Liver (tissue), 9 donors: Measurements from ENCODE around the gene HDGFL3. TPM values are rescaled to one million over a fixed set of nuclear protein-coding genes. Genes with fewer than 3 reads are reported as not detected.
"Not testable (repeated sequence)": the region's sequence is repeated elsewhere in the genome, so short reads cannot be mapped to it uniquely, and the experiment has no call there.

Experiments
- DNase-seq: peaks from one replicate; pipeline ENCODE4 v3.0.0-alpha.2; 2017; ENCODE audit warnings: low spot score
- H3K27ac ChIP-seq, 2 donors: one replicate each; pipeline ENCODE4 v1.7.0; 2013; ENCODE audit warnings: inconsistent platforms in 2 of 2, low read length in 2 of 2, control low read depth in 1 of 2, low read depth in 1 of 2, mild to moderate bottlenecking in 1 of 2
- H3K27me3 ChIP-seq, 4 donors: one replicate each; pipeline versions ENCODE4 v1.6.1 to v1.7.0; 2013; ENCODE audit warnings: low read length in 3 of 4, inconsistent platforms in 1 of 4, mild to moderate bottlenecking in 1 of 4, moderate library complexity in 1 of 4; ENCODE audit not compliant: control insufficient read depth in 4 of 4, insufficient read depth in 4 of 4
- H3K36me3 ChIP-seq, 4 donors: one replicate each; pipeline versions ENCODE4 v1.6.1 to v1.7.0; 2013; ENCODE audit warnings: low read length in 3 of 4, mild to moderate bottlenecking in 3 of 4, low read depth in 1 of 4, moderate library complexity in 1 of 4; ENCODE audit not compliant: control insufficient read depth in 4 of 4, insufficient read depth in 3 of 4
- H3K4me1 ChIP-seq, 4 donors: one replicate each; pipeline versions ENCODE4 v1.6.1 to v1.7.0; 2013; ENCODE audit warnings: low read length in 3 of 4, mild to moderate bottlenecking in 3 of 4, moderate library complexity in 1 of 4; ENCODE audit not compliant: control insufficient read depth in 4 of 4, insufficient read depth in 4 of 4
- H3K4me3 ChIP-seq, 3 donors: one replicate each; pipeline versions ENCODE4 v1.6.1 to v1.7.0; 2013; ENCODE audit warnings: low read length in 3 of 3, control low read depth in 1 of 3, low read depth in 1 of 3, mild to moderate bottlenecking in 1 of 3
- H3K9ac ChIP-seq, 2 donors: one replicate each; pipeline ENCODE4 v1.7.0; 2013; ENCODE audit warnings: low read length in 2 of 2, mild to moderate bottlenecking in 2 of 2, moderate library complexity in 2 of 2, control low read depth in 1 of 2, low read depth in 1 of 2
- H3K9me3 ChIP-seq, 4 donors: one replicate each; pipeline versions ENCODE4 v1.6.1 to v1.7.0; 2013; ENCODE audit warnings: low read length in 3 of 4; ENCODE audit not compliant: control insufficient read depth in 4 of 4
- EGR1 ChIP-seq, 2 donors: IDR thresholded peaks; 2 replicates each; pipeline ENCODE4 v1.6.1; 2016 to 2018; ENCODE audit warnings: antibody characterized with exemption in 2 of 2, low read depth in 2 of 2
- FOXA1 ChIP-seq: IDR thresholded peaks from 2 replicates; pipeline ENCODE4 v1.6.1; 2016; ENCODE audit warnings: antibody characterized with exemption
- FOXA2 ChIP-seq: IDR thresholded peaks from 2 replicates; pipeline ENCODE4 v1.6.1; 2016; ENCODE audit warnings: antibody characterized with exemption
- GABPA ChIP-seq, 2 donors: IDR thresholded peaks in 1 of 2; conservative IDR thresholded peaks in 1 of 2; 2 replicates each; pipeline ENCODE4 v1.6.1; 2016; ENCODE audit warnings: antibody characterized with exemption in 2 of 2, mild to moderate bottlenecking in 1 of 2, moderate library complexity in 1 of 2
- HNF4A ChIP-seq, 2 donors: conservative IDR thresholded peaks; 2 replicates each; pipeline ENCODE4 v1.6.1; 2016; ENCODE audit warnings: antibody characterized with exemption in 2 of 2, mild to moderate bottlenecking in 2 of 2
- HNF4G ChIP-seq: IDR thresholded peaks from 2 replicates; pipeline ENCODE4 v1.6.1; 2016; ENCODE audit warnings: antibody characterized with exemption
- JUND ChIP-seq, 2 donors: IDR thresholded peaks; 2 replicates each; pipeline ENCODE4 v1.6.1; 2016; ENCODE audit warnings: antibody characterized with exemption in 2 of 2
- NR2F2 ChIP-seq: IDR thresholded peaks from 2 replicates; pipeline ENCODE4 v1.6.1; 2016; ENCODE audit warnings: antibody characterized with exemption
- RAD21 ChIP-seq, 2 donors: IDR thresholded peaks; 2 replicates each; pipeline ENCODE4 v1.6.1; 2016; ENCODE audit warnings: antibody characterized with exemption in 2 of 2, mild to moderate bottlenecking in 2 of 2
- RXRA ChIP-seq, 2 donors: IDR thresholded peaks; 2 replicates each; pipeline ENCODE4 v1.6.1; 2017 to 2018; ENCODE audit warnings: antibody characterized with exemption in 2 of 2, mild to moderate bottlenecking in 1 of 2
- SP1 ChIP-seq: IDR thresholded peaks from 2 replicates; pipeline ENCODE4 v1.6.1; 2018; ENCODE audit warnings: antibody characterized with exemption, mild to moderate bottlenecking
- TAF1 ChIP-seq: conservative IDR thresholded peaks from 2 replicates; pipeline ENCODE4 v1.6.1; 2016; ENCODE audit warnings: antibody characterized with exemption, mild to moderate bottlenecking
- YY1 ChIP-seq: IDR thresholded peaks from 2 replicates; pipeline ENCODE4 v1.6.1; 2016; ENCODE audit warnings: antibody characterized with exemption, mild to moderate bottlenecking
- WGBS: extraction: QIAGEN DNeasy Blood & Tissue Kit; methylation state at CpG from one replicate; pipeline ENCODE4 v1.1.7; 2013; 5-methylcytosine and 5-hydroxymethylcytosine counted together
- polyA plus RNA-seq, 2 donors: library from polyadenylated mRNA; stranded (reverse) in 1 of 2; unstranded in 1 of 2; fragments of 200-250 nt in 1 of 2; fragments of >200 nt in 1 of 2; fragmentation: Nextera tagmentation in 1 of 2; extraction: Ambion mirVana in 1 of 2; gene quantifications; one replicate each; pipeline versions ENCODE4 v1.2.1 to v1.2.3, GENCODE V29; 2013 to 2015
- total RNA-seq, 2 donors: library from RNA; depleted of rRNA; stranded (reverse); fragments of >200 nt; gene quantifications; one replicate each; pipeline ENCODE4 v1.2.3, GENCODE V29; 2014
- TF ChIP-seq, protein P1 (sequence below): IDR thresholded peaks from 2 replicates; pipeline ENCODE4 v1.6.1; 2016; ENCODE audit warnings: antibody characterized with exemption, mild to moderate bottlenecking
- TF ChIP-seq, protein P2 (sequence below): IDR thresholded peaks from 2 replicates; pipeline ENCODE4 v1.6.1; 2016; ENCODE audit warnings: antibody characterized with exemption
- TF ChIP-seq, protein P3 (sequence below): IDR thresholded peaks from 2 replicates; pipeline ENCODE4 v1.6.1; 2016; ENCODE audit warnings: antibody characterized with exemption
- TF ChIP-seq, protein P4 (sequence below): fragments of 150-350 bp; IDR thresholded peaks from 2 replicates; pipeline ENCODE4 v1.5.1; 2017; ENCODE audit warnings: improper control_type of control experiment, low read depth, low read length; ENCODE audit not compliant: missing input control
- donor health status: healthy.
- donor health status: healthy.
- donor health status: healthy.
- donor health status: healthy.
- donor health status: healthy.

HDGFL3 gene
- total and polyA plus RNA-seq, 4 donors: 0.44 to 3.5 (median 1.0) TPM

DNA sequence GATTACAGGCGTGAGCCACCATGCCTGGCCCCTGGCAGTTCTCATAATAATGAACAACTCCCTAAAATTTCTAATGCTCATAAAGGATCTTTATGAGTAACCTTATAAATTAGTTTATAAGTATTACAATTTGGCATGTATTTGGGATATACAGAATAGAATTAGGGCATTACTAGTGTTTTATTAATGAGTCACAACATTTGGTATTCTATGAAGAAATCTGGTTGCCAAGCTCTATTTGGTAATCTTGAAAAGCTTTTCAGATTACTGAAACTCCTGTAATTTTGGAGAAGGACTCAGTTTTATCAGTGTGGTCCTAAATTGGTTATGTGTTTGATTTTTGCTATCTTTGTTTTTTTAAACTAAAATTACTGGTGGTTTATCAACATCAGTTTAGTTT, 54.3 kb downstream of the HDGFL3 start (continued):
- TF ChIP-seq, protein P1, sequence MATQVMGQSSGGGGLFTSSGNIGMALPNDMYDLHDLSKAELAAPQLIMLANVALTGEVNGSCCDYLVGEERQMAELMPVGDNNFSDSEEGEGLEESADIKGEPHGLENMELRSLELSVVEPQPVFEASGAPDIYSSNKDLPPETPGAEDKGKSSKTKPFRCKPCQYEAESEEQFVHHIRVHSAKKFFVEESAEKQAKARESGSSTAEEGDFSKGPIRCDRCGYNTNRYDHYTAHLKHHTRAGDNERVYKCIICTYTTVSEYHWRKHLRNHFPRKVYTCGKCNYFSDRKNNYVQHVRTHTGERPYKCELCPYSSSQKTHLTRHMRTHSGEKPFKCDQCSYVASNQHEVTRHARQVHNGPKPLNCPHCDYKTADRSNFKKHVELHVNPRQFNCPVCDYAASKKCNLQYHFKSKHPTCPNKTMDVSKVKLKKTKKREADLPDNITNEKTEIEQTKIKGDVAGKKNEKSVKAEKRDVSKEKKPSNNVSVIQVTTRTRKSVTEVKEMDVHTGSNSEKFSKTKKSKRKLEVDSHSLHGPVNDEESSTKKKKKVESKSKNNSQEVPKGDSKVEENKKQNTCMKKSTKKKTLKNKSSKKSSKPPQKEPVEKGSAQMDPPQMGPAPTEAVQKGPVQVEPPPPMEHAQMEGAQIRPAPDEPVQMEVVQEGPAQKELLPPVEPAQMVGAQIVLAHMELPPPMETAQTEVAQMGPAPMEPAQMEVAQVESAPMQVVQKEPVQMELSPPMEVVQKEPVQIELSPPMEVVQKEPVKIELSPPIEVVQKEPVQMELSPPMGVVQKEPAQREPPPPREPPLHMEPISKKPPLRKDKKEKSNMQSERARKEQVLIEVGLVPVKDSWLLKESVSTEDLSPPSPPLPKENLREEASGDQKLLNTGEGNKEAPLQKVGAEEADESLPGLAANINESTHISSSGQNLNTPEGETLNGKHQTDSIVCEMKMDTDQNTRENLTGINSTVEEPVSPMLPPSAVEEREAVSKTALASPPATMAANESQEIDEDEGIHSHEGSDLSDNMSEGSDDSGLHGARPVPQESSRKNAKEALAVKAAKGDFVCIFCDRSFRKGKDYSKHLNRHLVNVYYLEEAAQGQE: no peak
- TF ChIP-seq HNF4A (conservative IDR thresholded peaks at IDR 0.05) (no peak), HNF4G (no peak), RXRA (IDR thresholded peaks at IDR 0.05) (no peak), EGR1 (IDR thresholded peaks at IDR 0.05; ENCODE audit: low read depth in 2 of 2) (no peak), RAD21 (IDR thresholded peaks at IDR 0.05) (no peak), FOXA2 (no peak)
- TF ChIP-seq, protein P2, sequence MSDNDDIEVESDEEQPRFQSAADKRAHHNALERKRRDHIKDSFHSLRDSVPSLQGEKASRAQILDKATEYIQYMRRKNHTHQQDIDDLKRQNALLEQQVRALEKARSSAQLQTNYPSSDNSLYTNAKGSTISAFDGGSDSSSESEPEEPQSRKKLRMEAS: no peak

DNA sequence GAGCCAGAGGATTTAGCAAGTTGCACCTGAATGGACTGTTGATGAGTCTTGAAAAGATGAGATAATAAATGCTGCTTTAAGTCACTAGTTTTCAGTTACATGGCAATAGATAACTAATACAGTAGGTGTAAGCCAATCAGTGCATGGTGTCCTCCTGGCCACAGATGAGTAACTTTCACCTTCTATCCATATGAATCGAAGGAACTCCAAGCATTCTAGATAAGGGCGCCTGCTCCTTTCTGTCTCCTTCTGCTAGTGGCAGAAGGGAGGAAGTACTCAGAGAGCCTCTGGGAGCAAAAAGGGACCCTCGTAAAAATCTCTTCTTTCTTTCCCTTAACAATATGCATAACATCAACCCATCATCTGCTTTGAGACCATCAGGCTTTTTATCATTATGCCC, 62.9 kb downstream of the HDGFL3 start:
- TF ChIP-seq EGR1 (IDR thresholded peaks at IDR 0.05; ENCODE audit: low read depth in 2 of 2) (no peak), YY1 (no peak), SP1 (no peak), HNF4A (conservative IDR thresholded peaks at IDR 0.05) (no peak), GABPA (IDR thresholded peaks at IDR 0.05 in 1 of 2, conservative IDR thresholded peaks at IDR 0.05 in 1 of 2) (no peak), HNF4G (no peak), RXRA (IDR thresholded peaks at IDR 0.05) (no peak), FOXA1 (no peak), NR2F2 (no peak), JUND (IDR thresholded peaks at IDR 0.05) (no peak), TAF1 (no peak)
- TF ChIP-seq, protein P2: no peak
- TF ChIP-seq, protein P3, sequence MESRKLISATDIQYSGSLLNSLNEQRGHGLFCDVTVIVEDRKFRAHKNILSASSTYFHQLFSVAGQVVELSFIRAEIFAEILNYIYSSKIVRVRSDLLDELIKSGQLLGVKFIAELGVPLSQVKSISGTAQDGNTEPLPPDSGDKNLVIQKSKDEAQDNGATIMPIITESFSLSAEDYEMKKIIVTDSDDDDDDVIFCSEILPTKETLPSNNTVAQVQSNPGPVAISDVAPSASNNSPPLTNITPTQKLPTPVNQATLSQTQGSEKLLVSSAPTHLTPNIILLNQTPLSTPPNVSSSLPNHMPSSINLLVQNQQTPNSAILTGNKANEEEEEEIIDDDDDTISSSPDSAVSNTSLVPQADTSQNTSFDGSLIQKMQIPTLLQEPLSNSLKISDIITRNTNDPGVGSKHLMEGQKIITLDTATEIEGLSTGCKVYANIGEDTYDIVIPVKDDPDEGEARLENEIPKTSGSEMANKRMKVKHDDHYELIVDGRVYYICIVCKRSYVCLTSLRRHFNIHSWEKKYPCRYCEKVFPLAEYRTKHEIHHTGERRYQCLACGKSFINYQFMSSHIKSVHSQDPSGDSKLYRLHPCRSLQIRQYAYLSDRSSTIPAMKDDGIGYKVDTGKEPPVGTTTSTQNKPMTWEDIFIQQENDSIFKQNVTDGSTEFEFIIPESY: no peak
- TF ChIP-seq, protein P1: no peak
- TF ChIP-seq, protein P4, sequence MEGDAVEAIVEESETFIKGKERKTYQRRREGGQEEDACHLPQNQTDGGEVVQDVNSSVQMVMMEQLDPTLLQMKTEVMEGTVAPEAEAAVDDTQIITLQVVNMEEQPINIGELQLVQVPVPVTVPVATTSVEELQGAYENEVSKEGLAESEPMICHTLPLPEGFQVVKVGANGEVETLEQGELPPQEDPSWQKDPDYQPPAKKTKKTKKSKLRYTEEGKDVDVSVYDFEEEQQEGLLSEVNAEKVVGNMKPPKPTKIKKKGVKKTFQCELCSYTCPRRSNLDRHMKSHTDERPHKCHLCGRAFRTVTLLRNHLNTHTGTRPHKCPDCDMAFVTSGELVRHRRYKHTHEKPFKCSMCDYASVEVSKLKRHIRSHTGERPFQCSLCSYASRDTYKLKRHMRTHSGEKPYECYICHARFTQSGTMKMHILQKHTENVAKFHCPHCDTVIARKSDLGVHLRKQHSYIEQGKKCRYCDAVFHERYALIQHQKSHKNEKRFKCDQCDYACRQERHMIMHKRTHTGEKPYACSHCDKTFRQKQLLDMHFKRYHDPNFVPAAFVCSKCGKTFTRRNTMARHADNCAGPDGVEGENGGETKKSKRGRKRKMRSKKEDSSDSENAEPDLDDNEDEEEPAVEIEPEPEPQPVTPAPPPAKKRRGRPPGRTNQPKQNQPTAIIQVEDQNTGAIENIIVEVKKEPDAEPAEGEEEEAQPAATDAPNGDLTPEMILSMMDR: no peak
- H3K4me3 ChIP-seq: no peak overlapping the region
- H3K27ac ChIP-seq: no peak overlapping the region
- no peaks in the 10 kb centered on the region for H3K36me3 ChIP-seq
- H3K27me3 ChIP-seq: peaks cover 0 to 4% (median 0%) of the 10 kb centered on the region in 4 donors
- DNase-seq: no peak
- H3K9ac ChIP-seq: no peak overlapping the region
- no peaks in the 10 kb centered on the region for H3K9me3 ChIP-seq
- no peaks in the 10 kb centered on the region for H3K4me1 ChIP-seq
- WGBS: 83% methylated on average over 3 of the region's 3 CpGs

DNA sequence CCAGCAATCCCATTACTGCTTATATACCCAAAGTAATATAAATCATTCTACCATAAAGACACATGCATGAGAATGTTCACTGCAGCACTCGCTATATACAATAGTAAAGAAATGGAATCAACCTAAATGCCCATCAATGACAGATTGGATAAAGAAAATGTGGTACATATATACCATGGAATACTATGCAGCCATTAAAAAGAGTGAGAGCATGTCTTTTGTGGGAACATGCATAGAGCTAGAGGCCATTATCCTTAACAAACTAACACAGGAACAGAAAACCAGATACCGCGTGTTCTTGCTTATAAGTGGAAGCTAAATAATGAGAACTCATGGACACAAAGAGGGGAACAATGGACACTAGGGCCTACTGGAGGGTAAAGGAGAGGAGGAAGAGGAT, 65.5 kb downstream of the HDGFL3 start:
- H3K27me3 ChIP-seq, H3K4me3 ChIP-seq, H3K27ac ChIP-seq, DNase-seq, H3K36me3 ChIP-seq, H3K9ac ChIP-seq, H3K9me3 ChIP-seq, H3K4me1 ChIP-seq: not testable (repeated sequence)
- 98% methylated on average over 3 of the region's 3 CpGs for WGBS
